OCI-LY3 (cell line): ENCODE results near the gene CASP4.

ENCODE experiments used
- CTCF ChIP-seq: fragments of 200-600, 300-600 bp; sonication (generic); IDR thresholded peaks from 2 replicates; pipeline ENCODE4 v1.5.1; 2014; ENCODE audit warnings: antibody characterized with exemption, low read length, low read depth
- EZH2phosphoT487 ChIP-seq: fragments of 200-600 bp; shearing (Covaris generic); IDR thresholded peaks from 2 replicates; pipeline ENCODE4 v1.6.1; 2018; ENCODE audit warnings: antibody characterized with exemption, mixed run types, low read depth

- no peak for TF ChIP-seq CTCF
- TF ChIP-seq EZH2phosphoT487: no peak
Measured at GRCh38 chr11:105004021-105004420, 35.6 kb upstream of the CASP4 start.
